Esophagus squamous epithelium (tissue), 5 donors: ENCODE results near the gene ASS1. TPM values are rescaled to one million over a fixed set of nuclear protein-coding genes. Genes with fewer than 3 reads are reported as not detected.

ENCODE experiments used
- DNase-seq: peaks from one replicate; lab custom pipeline; 2025; lab: John Stamatoyannopoulos, UW
- H3K27ac ChIP-seq, 4 donors: fragments of 200-600 bp; sonication (generic); one replicate each; pipeline ENCODE4 v1.5.1; 2016 to 2019; ENCODE audit warnings: mild to moderate bottlenecking in 1 of 4
- H3K27me3 ChIP-seq, 4 donors: fragments of 200-600 bp; sonication (generic); 1 replicate in 3 of 4; 2 replicates in 1 of 4; pipeline versions ENCODE4 v1.5.1 to v1.6.0; 2017 to 2021; ENCODE audit warnings: antibody characterized with exemption in 1 of 4
- H3K36me3 ChIP-seq, 3 donors: fragments of 200-600 bp; sonication (generic); one replicate each; pipeline ENCODE4 v1.5.1; 2016 to 2019
- H3K4me1 ChIP-seq, 3 donors: fragments of 200-600 bp; sonication (generic); one replicate each; pipeline ENCODE4 v1.5.1; 2017 to 2019
- H3K4me3 ChIP-seq, 4 donors: fragments of 200-600 bp; sonication (generic); 1 replicate in 3 of 4; 2 replicates in 1 of 4; pipeline ENCODE4 v1.5.1; 2016 to 2019; ENCODE audit warnings: mild to moderate bottlenecking in 2 of 4, moderate library complexity in 1 of 4
- H3K9me3 ChIP-seq, 3 donors: fragments of 200-600 bp; sonication (generic); one replicate each; pipeline ENCODE4 v1.5.1; 2016 to 2019
- CTCF ChIP-seq, 6 experiments: fragments of 450-650 bp in 4 of 6; fragments of 200-600 bp in 2 of 6; sonication (generic) in 2 of 6; IDR thresholded peaks; one replicate each; pipeline ENCODE4 v1.5.1; 2016 to 2019; ENCODE audit warnings: antibody characterized with exemption in 6 of 6, mild to moderate bottlenecking in 4 of 6, moderate library complexity in 4 of 6
- POLR2A ChIP-seq, 4 donors: fragments of 450-650 bp; IDR thresholded peaks; one replicate each; pipeline ENCODE4 v1.6.1; 2017; ENCODE audit warnings: antibody characterized with exemption in 4 of 4, mild to moderate bottlenecking in 4 of 4, moderate library complexity in 3 of 4
- WGBS, 2 donors: methylation state at CpG; one replicate each; pipeline ENCODE4 v1.1.5; 2018; 5-methylcytosine and 5-hydroxymethylcytosine counted together
- intact Hi-C: fragments of 100-400 bp; cut with DNase I; formaldehyde crosslinking; loops from one replicate; pipeline ENCODE4 v1.15.0; 2022
- small RNA-seq, 4 donors: library from RNA; depleted of rRNA; stranded (forward); fragments of <200 nt; gene quantifications; one replicate each; pipeline ENCODE3, GENCODE V24; 2016
- total RNA-seq, 4 donors: library from RNA; depleted of rRNA; stranded (reverse); fragments of >200 nt; gene quantifications; one replicate each; pipeline ENCODE4 v1.1.0, GENCODE V29; 2016
- donor health status: DM: yes; HTN: yes; CAD: no.

The ASS1 gene
- total RNA-seq, 4 donors from 2014 or later = 33.5 to 203 (median 85.2) TPM

GRCh38 chr9:130543368-130543767 is 98.6 kb downstream of the ASS1 start:
- TF ChIP-seq CTCF (IDR thresholded peaks at IDR 0.05) (no peak), POLR2A (IDR thresholded peaks at IDR 0.05) (no peak)
- no peak overlapping the region for H3K27ac ChIP-seq
- no peaks in the 10 kb centered on the region for H3K9me3 ChIP-seq
- H3K4me3 ChIP-seq = no peak overlapping the region
- no peaks in the 10 kb centered on the region for H3K36me3 ChIP-seq
- intact Hi-C loops = no loop called here
- WGBS, 2 donors = 67 to 73% methylated on average over 6 to 7 of the region's 8 CpGs
- no peak for DNase-seq
- peaks cover 5 to 41% (median 10%) of the 10 kb centered on the region in 3 donors for H3K4me1 ChIP-seq
- peaks cover 0 to 49% (median 0%) of the 10 kb centered on the region in 4 donors for H3K27me3 ChIP-seq

- Histone ChIP-seq H3K4me1 (peaks cover 5 to 38% (median 10%) of the 10 kb centered on the region in 3 donors), H3K27me3 (peaks cover 0 to 44% (median 0%) of the 10 kb centered on the region in 4 donors), H3K36me3 (no peaks in the 10 kb centered on the region), H3K9me3 (no peaks in the 10 kb centered on the region), H3K27ac (no peak overlapping the region), H3K4me3 (no peak overlapping the region)
- WGBS, 2 donors = 69 to 82% methylated on average over 6 of the region's 6 CpGs
- DNase-seq = no peak
- intact Hi-C loops = no loop called here
- TF ChIP-seq POLR2A (IDR thresholded peaks at IDR 0.05) (no peak), CTCF (IDR thresholded peaks at IDR 0.05) (no peak)
Observed at GRCh38 chr9:130543859-130544258, 99.1 kb downstream of the ASS1 start.

GRCh38 chr9:130544364-130544763 is 99.6 kb downstream of the ASS1 start:
- peaks cover 0 to 39% (median 0%) of the 10 kb centered on the region in 4 donors for H3K27me3 ChIP-seq
- H3K36me3 ChIP-seq = no peaks in the 10 kb centered on the region
- H3K4me1 ChIP-seq = peaks cover 5 to 33% (median 10%) of the 10 kb centered on the region in 3 donors
- DNase-seq = no peak
- no peak overlapping the region for H3K27ac ChIP-seq
- H3K4me3 ChIP-seq = no peak overlapping the region
- no peaks in the 10 kb centered on the region for H3K9me3 ChIP-seq
- TF ChIP-seq CTCF (IDR thresholded peaks at IDR 0.05) (no peak), POLR2A (IDR thresholded peaks at IDR 0.05) (no peak)
- WGBS, 2 donors = 58 to 76% methylated on average over 7 to 8 of the region's 9 CpGs
- intact Hi-C loops = no loop called here

DNA sequence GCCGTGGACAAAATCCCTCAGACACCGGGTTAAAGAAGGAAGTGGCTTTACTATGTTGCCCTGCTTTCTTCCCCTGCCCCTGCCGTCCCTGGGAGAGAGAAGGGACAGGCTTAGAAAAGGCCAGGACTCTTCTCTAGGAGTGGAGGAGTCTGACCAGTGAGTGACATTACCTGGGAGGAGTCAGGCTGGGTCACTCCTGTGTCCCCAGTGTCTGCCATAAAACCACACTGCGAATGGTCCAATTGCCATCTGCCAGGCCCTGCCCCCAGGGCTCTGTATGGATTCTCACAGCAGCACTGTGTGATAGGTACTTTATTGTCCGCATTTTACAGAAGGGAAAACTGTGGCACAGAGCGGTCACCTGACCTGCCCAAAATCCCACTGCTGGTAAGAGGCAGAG is 103.3 kb downstream of the ASS1 start:
- H3K9me3 ChIP-seq = no peaks in the 10 kb centered on the region
- no peak for DNase-seq
- no peak overlapping the region for H3K4me3 ChIP-seq
- TF ChIP-seq CTCF (IDR thresholded peaks at IDR 0.05) (no peak), POLR2A (IDR thresholded peaks at IDR 0.05) (no peak)
- H3K27me3 ChIP-seq = peaks cover 0 to 18% (median 0%) of the 10 kb centered on the region in 4 donors
- intact Hi-C loops = no loop called here
- H3K36me3 ChIP-seq = no peaks in the 10 kb centered on the region
- H3K27ac ChIP-seq = no peak overlapping the region
- WGBS, 2 donors = 60 to 62% methylated on average over 2 to 5 of the region's 6 CpGs
- peaks cover 0 to 4% (median 0%) of the 10 kb centered on the region in 3 donors for H3K4me1 ChIP-seq

- DNase-seq = no peak
- intact Hi-C loops = no loop called here
- 89 to 91% methylated on average over 5 of the region's 5 CpGs for WGBS, 2 donors
- no peaks in the 10 kb centered on the region for H3K36me3 ChIP-seq
- peaks cover 0 to 27% (median 0%) of the 10 kb centered on the region in 4 donors for H3K27me3 ChIP-seq
- no peaks in the 10 kb centered on the region for H3K4me1 ChIP-seq
- no peaks in the 10 kb centered on the region for H3K9me3 ChIP-seq
- no peak overlapping the region for H3K27ac ChIP-seq
- H3K4me3 ChIP-seq = no peak overlapping the region
- TF ChIP-seq CTCF (IDR thresholded peaks at IDR 0.05) (no peak), POLR2A (IDR thresholded peaks at IDR 0.05) (no peak)
Observed at GRCh38 chr9:130549093-130549735, 104.5 kb downstream of the ASS1 start.

Small RNA genes within 50 kb of the gene (small RNA-seq; reads per million reads assigned to genes)
- 0 reads per million in 4 donors for gene RN7SL665P

Other genes with a start within 250 kb of the ASS1 start
- 1 to 10 TPM in 1 of 4 donors, under 1 TPM in 3; 0.53 to 4.8 (median 0.78) TPM for gene HMCN2, start 179.2 kb upstream of the ASS1 start, total RNA-seq
- gene FUBP3, start 134.6 kb downstream of the ASS1 start, total RNA-seq = 10 to 100 TPM; 28.2 to 39.0 (median 33.9) TPM
- not detected for gene PRDM12, start 219.6 kb downstream of the ASS1 start, total RNA-seq
- 10 to 100 TPM; 11.8 to 32.8 (median 28.2) TPM for gene EXOSC2, start 248.8 kb downstream of the ASS1 start, total RNA-seq